ENCODE measurements around the gene CUEDC1.
A peak's percentile ranks its signal among the peaks of the same experiment; 100 is the strongest.
"Not testable (repeated sequence)": the region's sequence is repeated elsewhere in the genome, so short reads cannot be mapped to it uniquely, and the experiment has no call there.

The CUEDC1 gene

DNA sequence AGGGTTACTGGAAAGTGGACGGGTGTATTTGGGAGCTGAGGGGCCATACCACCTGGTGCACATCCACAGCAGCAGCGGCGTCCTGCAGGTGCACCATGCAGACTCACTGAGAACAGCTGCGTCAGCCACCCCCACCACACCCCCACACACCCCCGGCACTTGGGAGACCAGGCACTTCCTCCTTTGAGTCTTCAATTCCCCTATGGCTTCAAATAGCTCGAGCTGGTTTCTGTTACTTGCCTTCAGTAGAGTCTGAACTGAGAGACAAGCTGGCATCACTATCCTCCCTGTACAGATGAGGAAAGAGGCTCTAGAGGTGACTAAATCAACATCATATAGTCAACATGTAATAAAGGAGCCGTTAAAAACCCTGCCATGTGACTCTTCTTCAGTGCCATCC, 15.4 kb downstream of the CUEDC1 start:
- DNase-seq (ENCODE audit: low read depth), result no peak

DNA sequence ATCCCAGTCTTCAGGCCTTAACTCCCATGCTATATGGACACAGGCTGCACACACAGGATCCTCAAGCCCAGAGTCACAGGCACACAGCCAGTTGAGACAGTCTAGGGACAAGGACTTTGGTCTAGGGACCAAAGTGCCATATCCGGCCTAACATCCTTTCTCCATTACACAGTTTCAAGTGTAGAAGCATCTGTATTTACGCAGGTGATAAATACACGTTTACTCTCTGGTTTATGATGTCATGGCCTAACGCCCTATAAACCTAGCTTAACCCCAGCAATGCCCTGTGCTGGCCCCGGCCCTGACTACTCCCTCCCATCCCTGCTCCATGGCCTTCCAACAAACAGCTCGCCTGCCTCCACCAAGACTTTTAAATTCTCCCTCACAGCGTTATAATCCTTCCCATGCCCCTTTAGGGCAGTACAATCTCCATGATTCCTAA, 17.1 kb downstream of the CUEDC1 start:
- DNase-seq (ENCODE audit: low read depth), result no peak

DNA sequence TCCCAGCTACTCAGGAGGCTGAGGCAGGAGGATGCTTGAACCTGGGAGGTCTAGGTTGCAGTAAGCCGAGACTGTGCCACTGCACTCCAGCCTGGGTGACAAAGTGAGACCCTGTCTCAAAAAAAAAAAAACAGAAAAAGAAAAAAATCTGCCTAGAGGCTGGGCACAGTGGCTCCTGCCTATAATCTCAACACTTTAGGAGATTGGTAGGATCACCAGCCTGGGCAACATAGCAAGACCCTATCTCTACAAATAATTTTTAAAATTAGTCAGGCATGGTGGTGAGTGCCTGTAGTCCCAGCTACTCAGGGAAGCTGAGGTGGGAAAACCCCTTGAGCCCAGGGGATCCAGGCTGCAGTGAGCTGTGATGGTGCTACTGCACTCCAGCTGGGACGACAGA, 17.7 kb downstream of the CUEDC1 start:
- DNase-seq (ENCODE audit: low read depth), result no peak

DNA sequence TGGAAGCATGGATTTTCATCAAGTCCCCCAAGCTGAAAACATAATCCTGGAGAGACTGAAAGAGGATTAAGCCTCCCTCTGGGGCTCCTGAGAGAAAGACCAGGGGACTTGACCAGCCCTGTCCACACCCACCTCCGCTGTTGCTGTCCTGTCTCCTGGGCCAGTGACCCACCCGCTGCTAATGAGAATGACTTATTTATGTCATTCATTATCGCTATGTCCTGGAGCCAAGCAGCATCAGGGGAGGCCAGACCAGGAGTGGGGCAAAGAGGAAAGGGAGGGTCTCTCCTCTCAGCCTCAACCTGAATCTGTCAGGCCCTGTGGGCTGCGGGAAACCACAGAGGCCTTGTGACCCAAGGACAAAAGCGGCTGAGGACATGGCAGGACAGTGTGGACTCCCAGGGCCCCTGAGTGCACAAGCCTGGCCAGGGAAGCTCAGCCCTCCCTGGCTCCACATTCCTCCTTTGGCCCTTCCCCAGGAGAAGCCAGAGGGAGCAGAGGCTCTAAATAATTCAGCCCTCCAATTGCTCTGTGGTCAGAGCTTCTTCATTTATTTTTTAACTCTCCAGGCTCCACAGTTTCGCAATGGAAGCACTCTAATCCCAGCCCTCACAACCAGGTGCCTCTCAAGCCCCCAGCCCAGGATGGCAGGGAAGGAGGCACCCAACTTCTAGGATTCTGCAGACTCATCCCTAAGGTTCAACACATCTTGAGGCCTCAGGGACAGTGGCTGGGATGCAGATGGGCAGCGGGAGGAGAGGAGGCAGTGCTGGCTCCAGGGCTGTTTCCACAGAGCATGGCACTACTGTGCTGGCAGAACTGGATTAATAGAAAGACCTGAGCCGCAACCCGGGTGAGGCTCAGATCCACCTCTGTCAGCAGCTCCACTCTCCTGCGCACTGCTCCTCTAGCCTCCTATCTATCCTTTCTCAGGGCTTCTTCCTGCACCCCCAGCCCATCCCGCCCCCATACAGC, 19.1 kb downstream of the CUEDC1 start:
- DNase-seq (ENCODE audit: low read depth), result peak; percentile 89

DNA sequence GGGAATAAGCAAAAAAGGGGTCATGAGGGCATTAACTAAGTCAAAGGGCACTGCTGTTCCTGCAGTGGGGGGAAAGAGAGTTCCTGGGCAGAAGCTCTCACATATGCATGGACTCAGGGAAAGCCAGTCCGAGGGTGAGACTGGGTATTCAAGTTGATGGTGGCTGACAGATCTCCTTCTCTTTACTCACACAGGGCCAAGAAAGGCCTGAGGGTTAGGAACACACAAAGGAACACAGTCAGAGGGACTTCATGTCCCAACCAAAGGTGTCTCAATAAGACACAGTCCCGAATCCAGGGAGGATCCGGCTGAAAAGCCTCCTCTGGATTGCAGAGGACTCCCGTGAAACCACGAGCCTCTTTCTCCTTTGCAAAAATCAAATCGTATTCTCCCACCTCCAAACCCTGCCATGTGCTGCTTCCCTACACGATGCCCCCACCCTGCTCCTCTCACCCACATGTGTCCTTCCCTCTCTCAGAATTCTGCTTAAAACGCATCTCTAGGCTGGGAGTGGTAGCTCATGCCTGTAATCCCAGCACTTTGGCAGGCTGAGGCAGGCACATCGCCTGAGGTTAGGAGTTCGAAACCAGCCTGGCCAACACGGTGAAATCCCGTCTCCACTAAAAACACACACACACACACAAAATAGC, 23.6 kb downstream of the CUEDC1 start:
- DNase-seq (ENCODE audit: low read depth), result no peak

DNA sequence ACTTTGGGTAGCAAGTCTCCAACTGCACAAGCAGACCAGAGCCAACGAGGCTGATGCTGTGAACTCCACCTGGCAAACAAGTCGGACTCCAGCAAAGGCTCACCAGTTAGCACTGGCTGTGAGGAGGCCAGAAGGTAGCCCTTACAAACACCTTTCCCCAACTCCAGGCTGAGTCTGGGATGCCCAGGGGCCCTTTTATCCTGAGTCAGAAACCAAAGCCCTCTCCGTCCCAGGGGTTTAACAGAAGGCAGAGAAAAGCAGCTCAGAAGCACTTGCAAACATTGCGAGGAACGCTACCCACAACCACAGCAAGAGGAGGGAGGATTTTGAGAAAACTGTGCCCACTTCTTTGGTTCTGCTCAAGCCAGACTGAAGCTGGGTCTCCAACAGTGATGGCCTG, 25.0 kb downstream of the CUEDC1 start:
- no peak for DNase-seq (ENCODE audit: low read depth)

DNA sequence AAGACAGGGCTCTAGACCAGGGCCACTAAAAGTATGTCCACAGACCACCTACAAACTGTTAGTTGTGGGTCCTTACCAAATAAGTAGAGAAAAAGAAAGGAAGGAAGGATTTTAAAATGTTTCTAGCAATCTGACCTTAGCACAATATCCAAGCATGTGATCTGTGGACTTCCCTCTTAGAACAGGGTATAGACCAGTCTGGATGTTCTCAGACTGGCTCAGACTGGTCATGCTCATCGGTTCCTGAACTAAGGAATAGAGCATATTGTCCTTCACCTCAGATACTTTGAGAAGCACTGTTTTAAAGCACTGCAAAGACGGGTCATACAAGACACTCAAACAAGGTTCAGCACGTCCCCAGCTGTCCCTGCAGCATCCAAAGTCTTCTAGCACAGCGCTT, 25.8 kb downstream of the CUEDC1 start:
- DNase-seq (ENCODE audit: low read depth), result no peak

DNA sequence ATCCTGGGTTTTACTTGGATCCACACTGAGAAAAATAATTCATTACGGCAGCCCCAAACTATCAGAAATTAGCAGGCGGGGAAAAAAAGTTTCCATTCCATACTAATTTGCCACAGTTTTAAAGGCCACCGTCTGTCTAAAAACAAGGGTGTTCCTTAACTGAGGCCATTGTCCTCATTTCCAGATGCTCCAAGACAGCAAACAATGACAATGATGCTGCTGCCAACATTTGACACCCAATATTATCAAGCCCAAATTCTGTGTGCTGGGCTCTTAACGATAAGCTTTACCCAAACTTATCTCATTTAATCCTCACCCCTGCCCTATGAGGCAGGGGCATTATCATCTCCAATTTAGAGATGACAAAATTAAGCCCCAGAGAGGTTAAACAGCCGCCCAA, 26.3 kb downstream of the CUEDC1 start:
- DNase-seq (ENCODE audit: low read depth), result no peak

DNA sequence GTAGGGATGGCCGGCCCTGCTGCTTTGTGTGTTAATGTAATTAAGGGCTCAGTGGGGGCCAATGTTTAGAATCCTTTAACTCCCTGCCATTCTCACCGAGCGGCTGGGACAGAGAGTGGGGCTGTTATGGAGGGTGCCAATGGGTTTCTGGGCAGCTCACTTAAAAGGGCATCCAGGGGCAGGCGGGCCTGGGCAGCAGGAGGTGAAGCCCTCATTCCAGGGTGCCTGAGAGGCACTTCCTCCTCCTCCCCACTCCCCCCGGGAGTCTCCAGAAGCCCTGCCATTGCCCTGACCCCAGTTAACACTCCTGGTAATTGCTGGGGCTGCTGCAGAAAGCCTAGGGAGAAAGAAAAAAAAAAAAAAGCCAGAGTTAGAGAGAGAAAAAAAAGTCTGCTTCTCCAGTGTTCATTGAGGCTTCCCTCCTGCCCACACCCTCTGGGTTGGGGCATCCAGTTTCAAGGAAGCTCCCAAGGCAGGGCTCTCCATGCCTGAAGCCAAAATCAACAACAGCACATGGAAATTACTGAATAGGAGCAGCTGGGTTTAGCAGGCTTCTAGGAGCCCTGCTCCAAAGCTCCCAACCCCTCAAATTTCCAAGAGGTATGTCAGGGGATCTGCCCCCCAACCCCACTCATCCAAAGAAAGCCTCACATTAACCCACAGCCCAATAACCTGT, 28.0 kb downstream of the CUEDC1 start:
- DNase-seq (ENCODE audit: low read depth), result peak; percentile 88

DNA sequence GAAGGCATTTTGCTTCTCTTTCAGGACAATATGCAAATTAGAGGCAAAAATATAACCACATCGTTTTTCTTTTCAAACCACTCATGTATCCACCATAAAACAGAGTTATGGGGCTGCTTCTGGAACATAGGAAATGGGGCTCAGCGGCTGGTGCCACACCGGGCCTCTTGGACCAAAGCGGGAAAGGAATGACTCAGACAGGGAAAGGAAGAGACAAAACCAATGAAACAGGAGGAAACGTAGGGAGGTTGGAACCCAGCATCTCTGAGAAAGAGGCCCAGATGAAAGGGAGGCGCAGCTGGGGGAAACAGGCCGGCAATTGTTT, 28.5 kb downstream of the CUEDC1 start:
- DNase-seq (ENCODE audit: low read depth), result no peak

DNA sequence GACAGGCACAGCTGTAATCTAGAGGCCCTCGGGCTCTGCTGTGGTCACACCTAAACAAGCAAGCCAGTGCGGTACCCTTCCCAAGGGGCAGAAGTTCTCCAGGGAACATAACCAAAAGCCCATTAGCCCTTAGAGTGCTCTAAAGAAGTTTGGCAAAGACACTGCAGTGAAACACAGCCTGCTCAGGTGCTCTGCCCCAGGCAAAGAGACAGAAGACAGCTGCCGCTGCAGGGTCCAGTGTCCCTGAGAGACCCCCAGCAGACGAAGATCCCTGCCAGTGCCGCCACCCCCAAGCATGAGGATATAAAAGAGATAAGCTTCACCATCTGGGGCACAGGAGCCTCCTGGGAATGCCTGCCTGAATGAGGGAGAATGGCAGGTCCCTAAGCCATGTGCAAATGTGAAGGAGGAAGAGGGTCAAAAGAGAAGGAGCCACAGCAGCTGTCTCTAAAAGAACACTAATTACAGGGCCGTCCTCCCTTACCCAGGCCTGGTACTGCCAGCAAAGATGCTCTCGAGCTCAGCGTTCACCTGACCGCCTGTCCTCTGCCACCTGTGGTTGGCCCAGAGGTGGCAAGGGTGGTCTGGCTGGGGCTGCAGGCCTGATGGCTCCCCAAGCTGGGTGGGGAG, 29.7 kb downstream of the CUEDC1 start:
- no peak for DNase-seq (ENCODE audit: low read depth)

DNA sequence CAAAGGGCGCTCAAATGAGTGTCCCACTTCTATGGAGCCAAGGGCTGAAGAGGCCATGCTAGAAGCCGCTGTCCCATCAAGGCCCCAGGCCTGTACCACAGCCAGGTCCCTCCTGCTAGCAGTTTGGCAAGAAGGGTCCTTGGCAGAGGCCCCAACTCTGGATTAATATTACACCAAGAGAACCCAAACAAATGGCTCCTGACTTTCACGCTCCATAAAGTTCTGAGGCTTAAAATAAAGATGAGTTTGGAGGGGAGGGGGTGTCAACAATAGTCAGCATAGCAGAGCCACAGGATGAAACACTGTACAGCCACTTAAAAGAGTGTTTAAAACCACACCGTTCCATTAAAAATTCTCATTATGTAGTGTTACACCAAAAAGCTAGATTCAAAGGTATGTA, 30.5 kb downstream of the CUEDC1 start:
- no peak for DNase-seq (ENCODE audit: low read depth)

DNA sequence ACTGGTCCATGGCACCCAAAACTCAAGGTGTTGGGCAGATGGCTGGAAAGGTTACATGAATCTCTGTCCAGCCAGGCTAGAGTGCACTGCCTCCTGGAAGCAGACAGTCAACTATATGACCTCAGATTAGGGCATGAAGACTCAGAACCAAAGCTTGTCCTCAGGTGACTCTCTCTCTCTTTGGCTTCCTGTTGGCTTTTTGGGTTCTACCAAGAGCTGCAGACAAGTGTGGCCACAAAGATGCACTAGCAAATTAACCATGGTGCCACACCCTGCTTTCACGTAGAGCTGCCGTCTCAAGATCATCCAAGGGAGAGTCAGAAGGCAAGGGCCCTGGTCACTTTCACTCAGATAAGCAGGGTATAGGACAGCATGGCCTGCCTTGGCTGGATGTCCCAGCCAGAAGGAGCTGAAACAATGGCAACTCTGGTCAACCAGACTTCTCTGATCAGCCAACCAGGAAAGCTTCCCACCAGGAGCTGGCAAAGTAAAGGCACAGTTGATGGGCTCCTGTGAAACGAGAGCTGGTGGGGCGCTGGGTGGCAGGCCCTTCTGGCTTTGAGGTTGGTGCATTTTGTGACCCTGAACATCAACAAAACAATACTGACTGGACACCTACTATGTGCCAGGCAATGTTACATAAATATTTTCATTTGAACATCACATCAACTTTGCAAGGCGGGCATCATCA, 31.9 kb downstream of the CUEDC1 start:
- DNase-seq (ENCODE audit: low read depth), result no peak

DNA sequence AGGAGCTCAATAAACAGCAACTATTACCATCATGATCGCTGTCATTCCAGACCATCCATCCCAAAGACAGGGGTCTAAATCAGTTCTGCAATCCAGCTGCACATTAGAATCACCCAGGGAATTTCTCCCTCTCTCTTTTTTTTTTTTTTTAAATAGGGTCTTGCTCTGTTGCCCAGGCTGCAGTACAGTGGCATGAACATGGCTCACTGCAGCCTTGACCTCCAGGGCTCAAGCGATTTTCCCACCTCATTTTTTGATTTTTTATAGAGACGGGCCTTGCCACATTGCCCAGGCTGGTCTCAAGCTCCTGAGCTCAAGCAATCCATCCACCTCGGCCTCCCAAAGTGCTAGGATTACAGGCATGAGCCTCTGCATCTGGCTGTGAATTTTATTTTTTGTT, 32.5 kb downstream of the CUEDC1 start:
- not testable (repeated sequence) for DNase-seq (ENCODE audit: low read depth)

DNA sequence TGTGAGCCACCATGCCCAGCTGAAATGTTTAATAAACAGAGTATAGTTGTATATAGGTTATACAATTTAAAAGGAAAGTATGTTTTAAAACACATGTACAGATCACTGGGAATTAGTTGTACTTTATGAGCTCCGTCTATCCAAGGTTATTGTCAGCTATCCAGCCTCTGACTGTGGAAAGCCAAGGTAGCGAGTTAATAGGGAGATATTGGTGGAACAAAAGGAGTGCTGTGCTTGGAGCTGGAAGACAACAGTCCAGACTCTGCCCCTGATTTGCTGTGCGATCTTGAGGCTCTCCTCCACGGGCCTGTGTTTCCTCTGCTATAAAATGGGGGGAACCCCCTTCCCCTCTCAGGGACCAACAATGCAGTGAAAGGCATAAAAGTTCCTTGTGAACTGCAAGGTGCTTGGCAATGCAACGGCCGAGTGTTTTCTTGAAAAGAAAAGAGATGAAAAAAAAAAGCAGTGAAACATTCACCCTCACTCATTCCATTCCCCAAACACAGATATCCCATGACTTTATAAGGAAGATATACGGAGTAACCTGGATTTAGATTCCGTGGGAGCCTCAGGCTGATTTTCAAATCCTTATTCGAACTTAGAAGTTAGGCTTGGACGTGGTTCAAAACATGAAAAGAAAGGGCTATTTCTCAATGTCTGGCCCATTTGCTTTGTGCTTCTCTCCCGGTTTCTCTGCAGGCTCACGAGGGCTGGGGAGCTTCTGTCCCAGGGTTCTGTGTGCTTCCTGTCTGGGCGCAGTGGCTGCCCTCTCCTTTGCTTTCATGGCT, 34.1 kb downstream of the CUEDC1 start:
- peak; percentile 44 for DNase-seq (ENCODE audit: low read depth)

DNA sequence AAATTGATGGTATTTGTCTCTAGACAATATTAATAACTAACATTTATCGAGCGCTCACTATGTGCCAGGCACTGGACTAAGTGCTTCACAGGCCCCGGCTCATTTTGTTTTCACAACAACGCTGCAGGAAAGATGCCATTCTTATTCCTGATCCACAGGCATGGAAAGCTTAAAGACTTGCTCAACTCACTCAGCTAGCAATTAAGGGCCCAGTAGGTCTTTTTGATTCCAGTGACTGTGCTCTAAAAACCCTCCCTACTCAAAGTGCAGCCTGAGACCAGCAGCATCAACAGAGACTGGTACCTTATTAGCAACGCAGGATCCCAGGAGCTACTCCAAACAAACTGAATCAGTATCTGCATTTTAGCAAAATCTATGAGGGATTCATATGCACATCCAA, 35.3 kb downstream of the CUEDC1 start:
- no peak for DNase-seq (ENCODE audit: low read depth)

DNA sequence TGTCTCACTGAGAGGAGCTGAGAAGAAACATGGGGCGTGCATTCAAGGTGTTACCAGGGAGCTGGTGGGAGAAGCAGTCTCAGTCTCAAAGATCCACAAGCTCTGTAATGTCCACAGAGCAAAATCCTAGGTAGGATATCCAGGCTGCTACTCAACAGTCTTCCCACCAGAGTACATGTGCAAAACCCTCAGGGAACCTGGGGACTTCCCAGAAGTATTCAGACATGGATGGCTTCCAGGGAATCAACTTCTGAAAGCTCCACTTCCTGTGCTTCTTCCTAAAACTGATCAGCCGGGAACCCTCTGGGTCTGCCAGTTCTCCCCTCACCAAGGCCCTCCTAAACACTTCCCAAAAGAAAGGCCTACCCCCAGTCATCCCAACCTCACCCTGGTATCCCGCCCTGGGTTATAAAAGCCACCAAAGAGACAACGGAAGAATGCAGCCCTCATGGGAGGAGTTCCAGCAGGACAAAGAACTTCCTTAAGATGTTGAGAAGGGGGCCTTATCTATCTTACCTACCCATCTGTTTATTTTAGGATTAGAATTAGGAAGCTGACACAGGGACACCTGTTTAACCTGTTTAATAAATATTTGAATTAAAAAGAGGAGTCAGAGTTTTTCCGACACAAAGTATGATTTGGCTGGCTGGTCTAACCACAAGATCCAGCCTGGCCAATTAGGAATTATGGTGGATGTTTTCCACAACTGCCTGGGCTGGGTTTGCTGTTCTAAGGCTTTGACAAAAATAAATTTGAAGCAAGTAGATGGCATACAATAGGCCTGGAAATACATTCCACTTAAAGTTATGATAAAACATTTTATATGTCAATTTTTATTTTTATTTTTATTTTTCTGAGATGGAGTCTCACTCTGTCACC, 37.0 kb downstream of the CUEDC1 start:
- peak; percentile 73 for DNase-seq (ENCODE audit: low read depth)

DNA sequence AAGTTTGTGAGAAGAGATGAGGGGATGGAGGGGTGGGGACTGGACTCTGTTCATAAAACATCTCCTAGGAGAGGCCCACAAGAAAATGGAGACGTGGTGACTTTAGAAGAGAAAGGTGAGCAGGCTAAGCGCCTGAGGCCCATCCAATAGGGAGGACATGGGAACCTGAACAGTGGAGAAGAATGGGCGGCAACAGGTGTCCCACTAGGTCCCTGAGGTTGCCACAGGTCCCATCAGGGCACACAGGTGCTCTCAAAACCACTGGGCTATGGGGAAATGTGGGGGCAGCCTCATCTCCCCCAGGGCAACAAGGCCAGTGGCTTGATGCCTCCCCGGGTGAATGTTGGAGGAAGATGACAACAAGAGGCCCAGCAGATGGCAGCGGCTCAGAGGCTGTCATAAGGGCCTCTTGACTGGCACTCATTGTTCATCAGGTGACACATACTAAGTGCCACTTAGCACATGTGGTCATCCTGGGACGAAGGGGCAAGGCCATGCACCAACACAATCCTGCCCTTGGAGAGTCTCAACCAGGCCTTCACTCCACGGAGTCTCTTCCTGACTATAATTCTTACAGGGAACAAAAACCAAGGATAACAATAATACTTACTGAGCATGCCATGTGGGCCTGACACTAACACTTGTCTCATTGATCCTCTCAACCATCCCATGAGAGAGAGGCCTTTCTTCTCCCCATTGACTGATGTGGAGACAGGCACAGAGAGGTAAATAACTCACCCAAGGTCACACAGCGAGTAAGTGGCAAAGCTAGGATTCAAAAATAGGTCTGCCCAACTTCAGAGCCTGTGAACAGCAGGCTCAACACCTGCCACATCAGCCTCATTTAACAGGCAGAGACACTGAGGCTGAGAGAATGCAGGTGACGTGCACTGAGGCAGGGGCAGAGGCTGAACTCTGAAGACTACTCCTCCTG, 38.0 kb downstream of the CUEDC1 start:
- DNase-seq (ENCODE audit: low read depth), result no peak

All from EH (cell line).